Ovary (tissue), 9 donors: ENCODE data around the gene GAPT. TPM values are rescaled to one million over a fixed set of nuclear protein-coding genes. Genes with fewer than 3 reads are reported as not detected.
"Not testable (repeated sequence)": the region's sequence is repeated elsewhere in the genome, so short reads cannot be mapped to it uniquely, and the experiment has no call there.

ENCODE experiments used
- DNase-seq, 5 donors: peaks; one replicate each; pipeline ENCODE4 v3.0.0-alpha.2; 2019 to 2020
- H3K27ac ChIP-seq, 2 donors: fragments of 200-600 bp; one replicate each; pipeline versions ENCODE4 v1.5.1 to v1.8.0; 2019 to 2022
- H3K27me3 ChIP-seq: fragments of 200-600 bp; one replicate; pipeline ENCODE4 v1.8.0; 2022
- H3K36me3 ChIP-seq: fragments of 200-600 bp; sonication (generic); one replicate; pipeline ENCODE4 v1.5.1; 2019
- H3K4me1 ChIP-seq: one replicate; pipeline ENCODE4 v1.8.1; 2013; ENCODE audit warnings: mild to moderate bottlenecking, moderate library complexity; ENCODE audit not compliant: insufficient read depth
- H3K4me3 ChIP-seq: fragments of 200-600 bp; sonication (generic); one replicate; pipeline ENCODE4 v1.5.1; 2017
- H3K9me3 ChIP-seq, 2 donors: fragments of 200-600 bp in 1 of 2; sonication (generic) in 1 of 2; one replicate each; pipeline versions ENCODE4 v1.5.1 to v1.8.1; 2013 to 2019; ENCODE audit warnings: mild to moderate bottlenecking in 1 of 2, moderate library complexity in 1 of 2
- CTCF ChIP-seq, 3 donors: fragments of 450-650 bp in 2 of 3; fragments of 200-600 bp in 1 of 3; IDR thresholded peaks; one replicate each; pipeline versions ENCODE4 v1.5.1 to v1.8.0; 2016 to 2022; ENCODE audit warnings: antibody characterized with exemption in 3 of 3, mild to moderate bottlenecking in 1 of 3
- EP300 ChIP-seq: sonication (generic); formaldehyde crosslinking; IDR thresholded peaks from one replicate; pipeline ENCODE4 v1.6.1; 2017; ENCODE audit warnings: antibody characterized with exemption
- POLR2A ChIP-seq: fragments of 450-650 bp; IDR thresholded peaks from one replicate; pipeline ENCODE4 v1.6.1; 2017; ENCODE audit warnings: antibody characterized with exemption, mild to moderate bottlenecking, moderate library complexity
- WGBS, 3 donors: extraction: QIAGEN DNeasy Blood & Tissue Kit in 1 of 3; methylation state at CpG; one replicate each; pipeline versions ENCODE4 v1.1.5 to v1.1.7; 2013 to 2017; 5-methylcytosine and 5-hydroxymethylcytosine counted together
- intact Hi-C, 4 donors: fragments of 100-400 bp; cut with DNase I; formaldehyde crosslinking; loops; one replicate each; pipeline versions ENCODE4 v1.11.0 to v1.15.1; 2022 to 2023
- polyA plus RNA-seq, 2 donors: library from polyadenylated mRNA; stranded (reverse); fragments of 200-250 nt in 1 of 2; fragments of 350-450 nt in 1 of 2; fragmentation: Illumina TruSeq in 1 of 2; extraction: RNeasy Lipid Tissue Mini Kit (QIAGEN cat#74804) in 1 of 2; gene quantifications; one replicate each; pipeline ENCODE4 v1.2.3, GENCODE V29; 2013 to 2014
- total RNA-seq, 7 donors: library from RNA; depleted of rRNA in 2 of 7; stranded (reverse); fragments of >200 nt in 2 of 7; fragmentation: NEBNext Ultra II Directional in 3 of 7; extraction: Animal tissue kit (Norgen Biotek cat#: 25700) in 3 of 7; gene quantifications; one replicate each; pipeline versions ENCODE4 v1.1.0 to v1.2.4, GENCODE V29; 2016 to 2023
- donor health status: DM: no; HTN: no; CAD: no; lungs with moderate emphysema.
- donor health status: DM: no; HTN: no; CAD: no.
- donor health status: Bipolar disorder and iron deficiency.
- donor health status: DM: yes; HTN: yes; CAD: no.
- donor health status: DM: no; HTN: no; CAD: no.
- donor health status: DM: yes; HTN: yes; CAD: no.

Gene GAPT
- total and polyA plus RNA-seq, 9 donors = 0.07 to 2.2 (median 0.50) TPM; not detected in 1

- Histone ChIP-seq H3K27me3 (no peaks in the 10 kb centered on the region), H3K27ac (no peak overlapping the region), H3K9me3 (no peaks in the 10 kb centered on the region), H3K36me3 (no peaks in the 10 kb centered on the region), H3K4me3 (no peak overlapping the region), H3K4me1 (no peaks in the 10 kb centered on the region)
- no peak for TF ChIP-seq EP300
- TF ChIP-seq CTCF (IDR thresholded peaks at IDR 0.05) = no peak
- no peak for TF ChIP-seq POLR2A
- intact Hi-C loops = no loop called here
- DNase-seq = no peak
Measured at GRCh38 chr5:58517198-58517597, 26.0 kb downstream of the GAPT start.

DNA sequence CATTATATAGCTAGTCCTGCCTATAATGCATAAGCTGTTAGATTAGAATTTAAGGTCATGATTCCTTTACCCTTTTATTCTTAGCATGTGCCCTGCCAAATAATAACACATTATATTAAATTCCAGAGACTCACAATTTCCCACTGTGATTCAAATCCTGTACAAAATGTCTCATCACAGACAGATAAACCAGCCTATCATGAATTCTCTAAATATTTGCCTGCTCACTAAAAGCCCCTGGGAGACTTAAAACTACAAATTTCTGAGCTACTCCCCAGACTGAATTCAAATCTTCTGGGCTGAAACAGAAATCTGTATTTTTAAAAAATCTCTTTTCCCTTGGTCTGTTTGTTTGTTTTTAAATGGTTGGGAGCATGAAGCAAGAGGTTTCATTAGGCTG lies 32.7 kb downstream of the GAPT start:
- H3K4me1 ChIP-seq = no peaks in the 10 kb centered on the region
- H3K9me3 ChIP-seq = no peaks in the 10 kb centered on the region
- H3K27ac ChIP-seq = no peak overlapping the region
- no peaks in the 10 kb centered on the region for H3K27me3 ChIP-seq
- DNase-seq = no peak
- no peaks in the 10 kb centered on the region for H3K36me3 ChIP-seq
- no peak overlapping the region for H3K4me3 ChIP-seq
- intact Hi-C loops = no loop called here
- TF ChIP-seq POLR2A (no peak), EP300 (no peak), CTCF (IDR thresholded peaks at IDR 0.05) (no peak)

DNA sequence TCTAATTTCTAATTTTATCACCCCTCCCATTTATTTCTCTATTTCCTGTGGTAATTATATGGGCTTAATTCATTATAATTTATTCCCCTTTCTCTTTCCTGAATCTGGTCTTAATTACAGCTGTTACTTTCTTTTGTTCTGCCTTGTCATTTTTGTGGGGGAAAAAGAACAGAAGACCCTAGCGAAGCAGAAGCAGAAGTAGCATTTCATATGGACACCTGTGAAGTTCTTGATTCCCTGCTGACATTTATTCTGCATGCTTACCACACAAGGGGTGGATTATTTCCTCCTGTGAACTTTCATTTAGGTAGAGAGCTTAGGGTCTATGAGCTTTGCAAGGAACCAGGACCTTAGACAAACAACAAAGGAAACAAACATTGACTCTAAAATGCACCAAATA lies 33.3 kb downstream of the GAPT start:
- no peak overlapping the region for H3K4me3 ChIP-seq
- H3K9me3 ChIP-seq = no peaks in the 10 kb centered on the region
- TF ChIP-seq EP300 = no peak
- no peak for TF ChIP-seq CTCF (IDR thresholded peaks at IDR 0.05)
- TF ChIP-seq POLR2A = no peak
- H3K4me1 ChIP-seq = no peaks in the 10 kb centered on the region
- H3K27ac ChIP-seq = no peak overlapping the region
- intact Hi-C loops = no loop called here
- DNase-seq = no peak
- 77 to 87% (median 79%) methylated on average over 1 of the region's 1 CpG for WGBS, 3 donors
- no peaks in the 10 kb centered on the region for H3K27me3 ChIP-seq
- H3K36me3 ChIP-seq = no peaks in the 10 kb centered on the region

DNA sequence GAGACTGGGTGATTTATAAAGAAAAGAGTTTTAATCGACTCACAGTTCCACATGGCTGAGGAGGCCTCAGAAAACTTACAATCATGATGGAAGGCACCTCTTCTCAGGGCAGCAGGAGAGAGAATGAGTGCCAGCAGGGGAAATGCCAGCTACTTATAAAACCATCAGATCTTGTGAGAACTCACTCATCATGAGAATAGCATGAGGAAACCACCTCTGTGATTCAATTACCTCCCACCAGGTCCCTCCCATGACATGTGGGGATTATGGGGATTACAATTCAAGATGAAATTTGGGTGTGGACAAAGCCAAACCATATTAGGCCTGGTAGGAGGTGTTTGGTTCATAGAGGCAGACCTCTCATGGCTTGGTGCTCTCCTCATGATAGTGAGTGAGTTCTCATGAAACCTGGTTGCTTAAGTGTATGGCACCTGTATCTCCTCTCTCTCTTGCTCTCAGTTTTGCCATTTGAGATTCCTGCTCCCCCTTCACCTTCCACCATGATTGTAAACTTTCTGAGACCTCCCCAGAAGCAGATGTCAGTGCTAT lies 39.8 kb downstream of the GAPT start:
- intact Hi-C loops = no loop called here
- H3K4me3 ChIP-seq = no peak overlapping the region
- no peak for DNase-seq
- H3K27ac ChIP-seq = no peak overlapping the region
- H3K9me3 ChIP-seq = no peaks in the 10 kb centered on the region
- H3K4me1 ChIP-seq = no peaks in the 10 kb centered on the region
- no peaks in the 10 kb centered on the region for H3K27me3 ChIP-seq
- H3K36me3 ChIP-seq = no peaks in the 10 kb centered on the region
- WGBS, 3 donors = 76 to 96% (median 87%) methylated on average over 1 of the region's 1 CpG
- TF ChIP-seq CTCF (IDR thresholded peaks at IDR 0.05) = no peak
- TF ChIP-seq POLR2A = no peak
- TF ChIP-seq EP300 = no peak

- H3K4me3 ChIP-seq, DNase-seq, H3K27me3 ChIP-seq, H3K36me3 ChIP-seq, H3K4me1 ChIP-seq, intact Hi-C loops, H3K27ac ChIP-seq, H3K9me3 ChIP-seq: not testable (repeated sequence)
- 93 to 94% (median 93%) methylated on average over 9 of the region's 9 CpGs for WGBS, 3 donors
Measured at GRCh38 chr5:58541935-58542334, 50.7 kb downstream of the GAPT start.
